ENCODE data around the gene TBC1D21.

The TBC1D21 gene

DNA sequence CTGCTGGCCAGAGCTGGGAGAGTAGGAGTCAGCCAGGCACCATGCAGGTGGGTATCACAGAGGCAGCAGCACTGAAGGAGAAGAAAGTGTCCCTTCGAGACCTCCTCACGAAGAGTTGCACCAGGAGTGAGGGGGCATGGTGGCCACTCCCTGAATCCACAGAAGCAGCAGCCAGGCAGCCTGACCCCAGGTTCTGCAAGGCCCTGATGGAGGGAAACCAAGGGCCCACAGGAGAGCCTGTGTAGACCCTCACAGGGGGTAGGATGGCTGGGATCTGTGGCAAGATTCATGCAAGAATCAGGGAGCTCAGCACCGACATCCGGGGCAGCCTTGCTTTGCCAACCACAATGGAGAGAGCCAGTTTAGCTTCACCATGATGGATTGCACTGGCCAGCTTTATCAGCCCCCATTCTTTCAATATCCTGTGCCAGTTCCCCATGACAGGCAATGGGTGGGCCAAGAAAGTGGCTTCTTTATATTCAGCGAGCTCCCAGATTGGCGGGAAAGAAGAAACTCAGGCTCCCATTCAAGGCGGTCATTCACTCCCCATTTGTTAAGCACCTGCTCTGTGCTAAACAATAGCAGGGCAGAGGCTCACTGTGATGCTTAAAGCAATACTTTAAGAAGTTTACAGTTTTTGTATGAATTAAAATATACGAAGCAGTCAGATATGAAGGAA, 33.5 kb upstream of the TBC1D21 start:
- H3K27me3 Mint-ChIP-seq (ENCODE audit: low read depth): peaks cover 54% of the 10 kb centered on the region
- no peak overlapping the region for H3K27ac Mint-ChIP-seq
- H3K4me1 Mint-ChIP-seq: no peaks in the 10 kb centered on the region
- H3K36me3 Mint-ChIP-seq (ENCODE audit: low read depth): no peaks in the 10 kb centered on the region
- TF ChIP-seq, protein P1, sequence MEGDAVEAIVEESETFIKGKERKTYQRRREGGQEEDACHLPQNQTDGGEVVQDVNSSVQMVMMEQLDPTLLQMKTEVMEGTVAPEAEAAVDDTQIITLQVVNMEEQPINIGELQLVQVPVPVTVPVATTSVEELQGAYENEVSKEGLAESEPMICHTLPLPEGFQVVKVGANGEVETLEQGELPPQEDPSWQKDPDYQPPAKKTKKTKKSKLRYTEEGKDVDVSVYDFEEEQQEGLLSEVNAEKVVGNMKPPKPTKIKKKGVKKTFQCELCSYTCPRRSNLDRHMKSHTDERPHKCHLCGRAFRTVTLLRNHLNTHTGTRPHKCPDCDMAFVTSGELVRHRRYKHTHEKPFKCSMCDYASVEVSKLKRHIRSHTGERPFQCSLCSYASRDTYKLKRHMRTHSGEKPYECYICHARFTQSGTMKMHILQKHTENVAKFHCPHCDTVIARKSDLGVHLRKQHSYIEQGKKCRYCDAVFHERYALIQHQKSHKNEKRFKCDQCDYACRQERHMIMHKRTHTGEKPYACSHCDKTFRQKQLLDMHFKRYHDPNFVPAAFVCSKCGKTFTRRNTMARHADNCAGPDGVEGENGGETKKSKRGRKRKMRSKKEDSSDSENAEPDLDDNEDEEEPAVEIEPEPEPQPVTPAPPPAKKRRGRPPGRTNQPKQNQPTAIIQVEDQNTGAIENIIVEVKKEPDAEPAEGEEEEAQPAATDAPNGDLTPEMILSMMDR (IDR thresholded peaks at IDR 0.05; ENCODE audit: unreplicated experiment in 3 of 3): no peak
- H3K9me3 Mint-ChIP-seq: no peaks in the 10 kb centered on the region
- no peak overlapping the region for H3K4me3 Mint-ChIP-seq

DNA sequence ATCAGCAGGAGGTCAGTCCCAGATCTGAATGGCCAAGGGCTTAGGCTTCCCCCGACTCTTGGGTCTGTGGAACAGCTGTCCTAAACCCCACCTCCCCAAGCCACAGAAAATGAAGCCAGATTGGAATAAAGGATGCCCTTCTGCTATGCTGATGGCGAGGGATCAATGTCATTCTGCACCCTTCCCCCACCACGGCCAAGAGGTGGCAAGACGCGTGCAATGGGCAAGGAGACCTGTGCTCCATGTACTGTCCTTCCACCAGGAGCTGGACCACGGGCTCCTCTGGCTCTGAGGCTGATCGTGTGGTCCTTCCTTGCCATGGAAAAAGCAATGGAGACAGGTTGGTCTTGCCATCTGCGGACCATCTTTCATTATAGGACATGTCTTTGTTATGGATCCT, 32.6 kb upstream of the TBC1D21 start:
- H3K27ac Mint-ChIP-seq: no peak overlapping the region
- H3K4me1 Mint-ChIP-seq: no peaks in the 10 kb centered on the region
- TF ChIP-seq, protein P1 (IDR thresholded peaks at IDR 0.05; ENCODE audit: unreplicated experiment in 3 of 3): no peak
- H3K4me3 Mint-ChIP-seq: no peak overlapping the region
- no peaks in the 10 kb centered on the region for H3K36me3 Mint-ChIP-seq (ENCODE audit: low read depth)
- no peaks in the 10 kb centered on the region for H3K9me3 Mint-ChIP-seq
- peaks cover 46% of the 10 kb centered on the region for H3K27me3 Mint-ChIP-seq (ENCODE audit: low read depth)

DNA sequence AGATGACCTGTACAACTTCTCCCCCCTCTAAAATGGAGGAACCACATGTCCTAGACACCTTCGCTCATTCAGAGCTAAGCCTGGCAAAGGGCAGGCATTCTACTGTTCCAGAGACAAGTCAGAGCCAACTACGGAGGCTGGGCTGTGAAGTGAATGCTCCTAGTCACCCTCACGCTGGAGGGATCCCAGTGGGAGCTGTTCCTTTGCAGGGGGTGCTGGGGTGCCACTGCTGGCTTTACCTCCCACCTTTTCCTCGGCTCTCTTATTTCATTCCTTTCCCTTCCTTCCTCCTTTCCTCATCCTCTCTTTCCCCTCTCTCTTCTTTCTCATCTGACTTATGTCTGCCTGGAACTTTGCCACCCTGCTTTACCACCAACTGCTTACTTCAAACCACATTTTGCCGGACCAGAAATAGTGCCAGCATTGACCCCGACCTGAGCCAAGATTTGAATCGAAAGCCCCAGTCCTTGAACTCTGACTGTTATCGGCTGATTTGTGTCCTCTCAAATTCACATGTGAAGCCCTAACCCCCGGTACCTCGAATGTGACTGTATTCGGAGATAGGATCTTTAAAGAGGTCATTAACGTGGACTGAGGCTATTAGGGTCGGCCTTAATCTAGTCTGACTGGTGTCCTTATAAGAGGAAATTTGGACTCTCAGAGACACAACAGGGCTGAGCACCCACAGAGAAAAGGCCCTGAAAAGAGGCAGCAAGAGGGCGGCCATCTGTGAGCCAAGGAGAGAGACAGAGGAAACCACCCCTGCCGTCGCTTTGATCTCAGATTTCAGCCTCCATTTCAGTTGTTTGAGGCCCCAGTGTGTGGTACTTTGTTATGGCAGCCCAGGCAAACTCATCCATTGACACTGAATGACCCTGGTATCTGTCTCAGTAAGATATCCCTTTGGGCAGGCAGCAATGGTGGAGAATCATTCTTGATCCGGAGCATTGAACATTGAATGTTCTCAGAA, 31.3 kb upstream of the TBC1D21 start:
- Mint-ChIP-seq H3K4me1 (no peaks in the 10 kb centered on the region), H3K36me3 (ENCODE audit: low read depth) (no peaks in the 10 kb centered on the region), H3K4me3 (no peak overlapping the region), H3K9me3 (no peaks in the 10 kb centered on the region), H3K27me3 (ENCODE audit: low read depth) (peaks cover 39% of the 10 kb centered on the region), H3K27ac (no peak overlapping the region)
- TF ChIP-seq, protein P1 (IDR thresholded peaks at IDR 0.05; ENCODE audit: unreplicated experiment in 3 of 3): no peak

DNA sequence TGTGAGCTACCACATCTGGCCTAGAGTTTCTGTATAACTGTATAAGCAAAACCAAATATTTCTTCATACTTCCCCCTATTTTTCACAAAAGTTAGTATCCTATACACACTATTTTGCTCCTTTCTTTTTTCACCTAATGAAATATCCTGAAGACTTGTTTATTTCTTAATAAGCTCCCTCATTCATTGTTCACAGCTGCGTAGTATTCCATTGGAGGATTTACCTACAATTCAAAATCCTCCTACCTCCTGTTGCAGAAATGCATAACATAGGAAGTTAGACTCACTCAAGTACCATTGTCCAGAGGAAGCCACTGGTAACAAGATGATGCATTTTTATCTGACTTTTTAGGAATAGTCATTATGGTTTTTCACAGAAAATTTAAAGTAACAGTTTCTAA, 29.6 kb upstream of the TBC1D21 start:
- Mint-ChIP-seq H3K36me3 (ENCODE audit: low read depth) (no peaks in the 10 kb centered on the region), H3K27me3 (ENCODE audit: low read depth) (peaks cover 33% of the 10 kb centered on the region), H3K9me3 (no peaks in the 10 kb centered on the region), H3K27ac (no peak overlapping the region), H3K4me3 (no peak overlapping the region), H3K4me1 (no peaks in the 10 kb centered on the region)
- TF ChIP-seq, protein P1 (IDR thresholded peaks at IDR 0.05; ENCODE audit: unreplicated experiment in 3 of 3): no peak

DNA sequence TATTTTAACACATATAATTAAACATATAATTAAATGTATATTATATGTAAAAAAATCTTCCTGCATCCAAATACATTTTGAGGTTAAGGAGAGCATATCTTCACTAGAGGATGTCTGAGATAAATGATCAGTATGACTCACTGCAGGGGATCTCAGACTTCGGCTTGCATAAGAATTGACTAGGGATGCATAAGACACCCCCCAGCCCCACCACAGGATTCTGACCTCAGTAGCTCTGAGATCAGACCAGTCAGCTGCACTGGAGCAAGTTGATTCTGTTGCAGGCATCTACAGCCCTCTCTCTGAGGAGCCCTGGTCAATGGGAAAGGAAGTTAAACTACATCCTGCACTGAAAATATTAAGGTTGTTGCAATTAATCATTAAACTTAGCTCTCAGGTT, 29.0 kb upstream of the TBC1D21 start:
- Mint-ChIP-seq H3K27ac (no peak overlapping the region), H3K27me3 (ENCODE audit: low read depth) (peaks cover 27% of the 10 kb centered on the region), H3K4me3 (no peak overlapping the region)

More for the DNA sequence above, 29.0 kb upstream of the TBC1D21 start:
- TF ChIP-seq, protein P1 (IDR thresholded peaks at IDR 0.05; ENCODE audit: unreplicated experiment in 3 of 3): no peak
- no peaks in the 10 kb centered on the region for H3K9me3 Mint-ChIP-seq
- no peaks in the 10 kb centered on the region for H3K36me3 Mint-ChIP-seq (ENCODE audit: low read depth)
- H3K4me1 Mint-ChIP-seq: no peaks in the 10 kb centered on the region
